GM18508 (cell line): ENCODE measurements around the gene SEC24D.

Experiments used
- ATAC-seq: cut with Tn5 transposase; IDR thresholded peaks from one replicate; pipeline ENCODE4 v1.9.1; 2021; ENCODE audit warnings: moderate number of reproducible peaks; ENCODE audit not compliant: insufficient read depth, unreplicated experiment

SEC24D gene

DNA sequence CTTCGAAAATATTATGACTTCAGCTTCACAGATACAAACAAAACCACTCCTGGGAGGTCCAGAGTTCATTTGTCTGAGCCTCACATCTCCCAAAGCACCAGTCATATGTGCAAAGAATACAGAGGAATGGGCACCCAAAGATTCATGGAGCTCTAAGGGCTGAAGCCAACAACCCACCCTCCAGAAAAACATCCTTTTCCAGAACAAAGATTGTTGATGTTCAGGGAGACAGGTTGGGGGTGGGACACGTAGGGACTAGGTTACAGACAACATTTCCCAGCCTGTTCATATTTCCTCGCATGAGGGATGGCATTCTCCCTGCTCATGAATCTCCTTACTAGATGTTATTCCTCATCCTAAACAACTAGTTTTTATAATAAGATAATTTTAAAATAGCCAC is 79.5 kb downstream of the SEC24D start:
- ATAC-seq, result no peak

DNA sequence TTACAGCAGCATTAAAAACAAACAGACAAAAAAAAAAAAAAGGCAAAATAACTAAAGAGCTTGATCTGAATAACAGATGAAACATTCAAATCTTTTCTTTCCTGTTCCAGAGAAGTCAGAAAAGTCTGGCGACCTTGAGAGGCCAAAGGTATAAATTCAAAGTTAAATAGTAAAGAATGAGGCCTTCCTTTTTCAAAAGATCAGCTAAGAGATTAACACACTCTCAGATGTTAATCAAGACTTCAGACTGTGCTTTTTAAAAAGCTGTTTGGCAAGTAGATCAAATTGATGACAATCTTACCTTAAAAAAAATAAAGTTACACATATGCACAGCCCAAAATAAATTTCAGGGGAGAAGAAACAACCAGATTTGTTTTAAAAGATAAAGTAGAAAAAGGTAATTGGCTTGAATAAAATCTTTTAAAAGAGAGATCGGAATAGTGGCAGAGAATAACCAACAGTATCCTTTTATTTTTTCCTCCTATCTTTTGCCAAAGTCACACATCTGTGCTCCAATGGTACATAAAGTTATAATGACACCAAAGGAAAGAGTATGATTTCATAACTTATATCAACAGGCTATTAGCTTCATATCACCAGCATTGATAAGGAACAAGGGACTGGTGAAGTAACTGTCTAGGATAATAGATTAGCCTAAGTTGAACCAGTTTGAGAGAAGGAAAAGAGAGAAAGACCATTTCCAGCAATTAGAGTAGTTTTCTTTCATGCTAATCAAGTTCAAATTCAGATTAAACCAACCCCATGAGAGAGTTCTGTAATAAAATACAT is 80.3 kb downstream of the SEC24D start:
- ATAC-seq, result no peak

DNA sequence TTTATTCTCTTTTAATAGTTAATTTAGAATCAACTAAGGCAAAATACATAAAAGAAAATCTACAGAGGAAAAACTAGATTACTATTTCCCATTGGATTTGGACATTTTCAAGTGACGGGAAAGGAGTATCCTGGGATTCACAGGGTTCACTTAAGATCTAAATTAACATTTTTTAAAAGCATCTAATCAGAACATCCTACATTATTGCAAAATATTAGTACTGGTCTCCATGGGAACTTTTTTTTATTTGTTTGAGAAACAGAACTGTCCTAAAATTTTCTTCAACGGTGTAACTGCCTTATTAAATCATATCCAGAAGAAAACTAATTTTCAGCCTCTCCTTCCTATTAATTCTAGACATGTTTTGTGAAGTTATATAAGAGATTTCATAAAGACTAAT is 81.0 kb downstream of the SEC24D start:
- ATAC-seq, result no peak

DNA sequence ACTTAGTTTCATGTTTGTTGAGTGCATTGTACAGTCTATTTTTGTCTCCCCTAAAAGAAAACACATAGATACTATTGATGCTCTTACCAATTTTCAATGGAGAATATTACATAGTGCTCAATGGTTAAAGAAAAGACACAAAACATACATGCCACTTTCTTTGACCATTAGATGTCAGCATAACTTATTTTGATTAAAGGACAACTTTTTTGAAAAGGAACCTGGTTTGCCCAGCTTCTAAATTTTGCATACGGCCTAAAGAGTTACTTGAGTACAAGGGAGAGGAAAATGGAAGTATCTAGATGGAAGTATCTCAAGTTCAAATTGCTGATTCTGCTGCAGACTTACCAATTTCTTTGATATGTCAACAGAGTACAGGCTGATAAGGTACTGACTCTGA is 82.2 kb downstream of the SEC24D start:
- no peak for ATAC-seq

DNA sequence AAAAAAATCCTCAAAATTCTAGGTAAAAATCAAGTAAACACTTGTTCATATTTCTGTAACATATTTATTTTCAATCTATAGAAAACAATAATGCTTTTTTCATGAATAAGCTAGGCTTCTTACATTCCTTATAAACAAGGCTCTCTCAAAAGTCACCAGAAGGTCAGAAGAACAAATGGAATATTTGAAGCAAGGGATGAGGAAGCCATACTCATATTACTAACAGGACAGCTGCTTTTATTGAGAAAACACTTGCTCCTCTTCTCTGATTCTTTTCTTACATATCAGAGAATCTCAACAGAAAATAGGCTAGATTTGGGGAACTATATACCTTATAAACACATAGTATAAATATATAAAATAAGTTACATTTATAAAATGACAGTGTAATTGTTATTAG is 82.8 kb downstream of the SEC24D start:
- no peak for ATAC-seq

DNA sequence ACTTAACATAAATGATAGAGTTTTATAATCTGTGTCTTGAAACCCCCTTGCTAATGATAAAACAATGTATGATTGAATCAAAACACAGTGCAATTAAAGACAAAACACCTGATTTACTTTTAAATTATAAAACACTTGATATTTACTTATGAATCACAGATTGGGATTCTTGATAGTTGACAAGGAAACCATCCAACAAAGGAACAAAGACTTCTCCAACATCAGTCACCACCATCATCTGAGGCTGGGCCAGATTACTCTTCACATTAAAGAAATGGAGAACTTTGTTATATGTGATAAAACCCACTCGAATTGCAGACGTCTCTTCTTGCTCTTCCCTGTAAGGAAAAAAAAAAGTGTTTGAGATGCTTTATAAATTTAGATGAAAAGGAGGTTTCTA is 83.4 kb downstream of the SEC24D start:
- ATAC-seq, result no peak

DNA sequence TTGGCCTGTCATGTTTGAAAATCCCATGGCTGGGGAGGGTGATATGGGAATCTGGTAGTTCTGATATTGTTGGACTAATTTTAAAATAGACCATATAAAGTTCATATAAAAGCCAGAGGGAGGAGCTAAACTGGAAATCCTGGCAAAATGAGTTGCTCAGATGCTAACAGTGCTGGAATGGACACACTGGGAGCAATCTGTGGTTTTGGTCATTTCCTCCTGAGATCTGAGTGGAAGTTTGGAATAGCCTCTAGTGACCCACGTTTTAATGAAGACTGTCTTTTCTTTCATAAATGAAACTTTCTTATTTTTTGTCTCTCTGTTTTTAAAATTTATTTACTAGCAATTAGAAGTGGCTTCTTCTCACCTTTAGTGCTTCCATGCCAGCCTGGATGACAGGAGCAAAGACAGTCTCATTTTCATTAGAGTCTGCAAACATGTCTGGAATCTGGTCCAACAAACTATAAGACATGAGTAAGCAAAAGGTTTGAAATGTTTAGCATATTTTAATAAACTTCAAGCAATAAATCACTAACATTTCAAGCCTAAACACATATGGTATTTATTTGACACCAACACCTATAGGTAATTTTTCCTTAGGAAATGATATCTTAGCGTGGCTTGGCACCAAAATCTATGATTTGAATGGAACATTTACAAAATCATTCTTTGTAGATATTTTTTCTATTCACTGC is 84.2 kb downstream of the SEC24D start:
- ATAC-seq, result no peak

DNA sequence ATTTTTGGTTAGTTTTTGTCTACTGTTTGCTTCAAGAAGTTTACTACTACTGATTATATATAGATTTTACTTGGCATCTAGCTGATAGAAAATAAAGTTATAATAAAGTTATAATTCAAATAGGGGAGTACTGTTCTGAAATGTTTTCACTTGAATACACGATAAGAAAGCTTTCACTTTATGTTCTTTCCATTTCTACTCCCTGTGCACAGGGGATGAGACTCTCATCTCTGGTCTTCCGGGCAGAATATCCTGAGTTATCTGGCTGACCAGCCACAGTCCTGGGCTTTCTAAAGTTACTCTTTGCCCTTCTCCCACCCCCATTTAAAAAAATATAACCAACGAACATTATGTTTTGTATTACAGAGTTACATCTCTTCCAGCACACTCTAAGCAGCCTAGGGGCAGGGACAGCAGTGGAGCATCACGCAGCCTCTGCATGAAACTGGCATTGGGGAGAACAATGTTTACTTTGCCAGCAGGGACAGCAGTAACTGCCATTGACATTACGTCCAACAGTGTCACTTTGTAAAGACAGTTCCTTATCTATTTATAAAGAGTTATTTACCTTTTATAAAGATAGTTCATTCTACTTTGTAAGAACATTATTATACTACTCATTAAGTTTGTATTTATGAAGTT is 86.5 kb downstream of the SEC24D start:
- no peak for ATAC-seq

DNA sequence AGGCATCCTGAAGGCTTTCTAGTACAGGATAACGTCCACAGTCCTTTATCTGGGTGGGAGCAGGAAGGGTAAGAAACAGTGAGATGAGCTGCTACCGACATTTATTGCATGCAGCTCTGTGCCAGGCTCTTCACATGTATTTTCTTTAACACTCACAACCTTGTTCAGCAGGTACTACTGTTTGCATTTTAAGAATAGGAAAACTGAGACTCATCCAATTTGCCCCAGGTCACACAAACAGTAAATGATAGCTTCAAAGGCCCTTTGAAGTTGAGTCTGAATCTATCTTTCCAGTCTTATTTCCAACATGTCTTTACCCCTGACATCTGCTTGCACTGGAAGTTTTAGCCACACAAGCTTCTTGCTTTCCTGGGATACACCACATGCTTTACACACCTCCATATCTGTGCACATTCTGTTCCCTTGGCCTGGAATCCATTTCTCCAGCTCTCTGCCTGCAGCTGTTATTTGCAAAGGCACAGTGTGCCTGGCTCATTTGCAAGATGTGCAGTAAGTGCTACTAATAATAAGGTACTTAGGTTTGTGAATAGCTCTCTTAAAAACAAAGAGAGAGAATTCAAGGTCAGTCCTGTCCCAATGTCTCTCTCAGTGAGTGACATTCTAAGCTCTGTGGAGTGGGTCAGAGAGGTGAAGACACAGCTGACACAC is 89.5 kb downstream of the SEC24D start:
- no peak for ATAC-seq

DNA sequence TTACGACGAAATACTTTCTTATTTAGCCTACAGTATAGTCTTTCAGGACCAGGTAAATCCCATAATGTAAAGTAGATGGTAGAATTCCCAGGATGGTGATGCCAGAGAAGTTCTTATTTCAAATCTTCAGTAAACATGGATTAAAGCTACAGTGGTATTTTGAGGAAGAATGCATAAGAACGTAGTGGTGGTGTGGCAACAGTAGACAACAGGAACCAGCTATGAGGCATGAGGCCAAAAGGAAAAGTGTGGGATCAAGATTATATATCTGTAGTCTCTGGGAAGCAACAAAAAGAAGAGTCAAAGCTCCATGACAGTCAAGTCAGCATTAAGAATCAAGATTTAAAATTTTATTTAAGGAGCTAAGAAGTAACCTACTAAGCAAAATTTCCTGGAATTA is 90.6 kb downstream of the SEC24D start:
- ATAC-seq, result no peak

DNA sequence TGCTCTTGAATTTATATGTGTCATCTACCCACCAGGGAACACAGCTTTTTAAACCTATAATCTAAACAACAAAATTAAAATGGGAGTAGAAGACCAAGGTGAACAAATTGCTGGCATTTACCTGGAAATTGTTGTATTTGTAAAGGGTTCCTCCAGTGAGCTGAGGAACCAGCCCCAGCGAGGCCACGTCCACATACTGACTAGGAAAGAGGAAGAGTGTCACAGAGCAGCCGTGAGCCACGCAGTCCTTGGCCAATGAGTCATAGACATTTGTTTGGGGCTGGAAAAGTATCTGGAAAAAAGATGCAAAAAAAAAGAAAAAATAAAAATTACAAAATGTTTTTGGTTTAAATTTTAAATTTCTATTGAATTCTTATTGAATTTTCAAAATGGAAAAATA is 92.1 kb downstream of the SEC24D start:
- no peak for ATAC-seq

DNA sequence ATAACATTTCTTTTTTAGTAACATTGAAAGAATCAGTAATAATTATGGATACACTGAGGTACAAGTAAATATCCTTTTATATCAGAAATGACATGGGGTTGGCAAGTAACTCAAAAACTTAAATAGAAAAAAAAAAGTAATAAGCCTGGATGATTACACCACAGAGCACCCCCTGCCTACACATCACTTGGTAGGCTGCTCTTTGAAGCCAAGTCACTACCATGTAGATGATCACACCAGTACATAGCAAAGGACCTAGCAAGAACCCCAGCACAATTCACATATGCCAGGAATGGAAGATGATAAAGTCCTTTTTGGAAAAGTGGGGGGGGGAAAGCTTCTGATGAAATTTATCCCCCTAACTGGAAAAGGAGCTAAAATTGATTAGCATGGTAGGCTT is 93.9 kb downstream of the SEC24D start:
- ATAC-seq, result no peak

DNA sequence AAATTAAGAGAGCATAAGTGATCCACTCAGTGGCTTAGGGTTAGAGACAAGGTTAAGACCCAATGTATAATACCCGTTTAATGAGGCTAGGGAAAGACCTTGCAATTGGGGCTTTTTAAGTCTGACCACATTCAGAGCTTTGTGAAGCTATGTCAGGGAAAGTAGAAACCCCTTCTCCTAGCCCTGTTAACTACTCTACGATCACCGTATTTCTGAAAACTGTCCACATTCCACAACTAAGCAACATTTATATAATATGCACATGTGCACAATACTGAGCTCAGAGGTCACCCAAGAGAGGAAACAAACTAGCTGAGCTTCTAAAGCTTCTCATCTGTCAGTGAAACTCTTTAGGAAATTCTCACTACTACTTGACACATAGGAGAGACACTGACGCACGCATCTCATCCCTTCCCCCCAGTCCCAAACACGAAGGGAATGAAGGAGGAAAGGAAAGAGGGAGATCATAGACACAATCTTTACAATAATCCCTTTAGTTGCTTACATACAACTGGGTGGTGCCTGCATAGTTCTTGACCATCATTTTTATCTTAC is 94.5 kb downstream of the SEC24D start:
- ATAC-seq, result no peak

DNA sequence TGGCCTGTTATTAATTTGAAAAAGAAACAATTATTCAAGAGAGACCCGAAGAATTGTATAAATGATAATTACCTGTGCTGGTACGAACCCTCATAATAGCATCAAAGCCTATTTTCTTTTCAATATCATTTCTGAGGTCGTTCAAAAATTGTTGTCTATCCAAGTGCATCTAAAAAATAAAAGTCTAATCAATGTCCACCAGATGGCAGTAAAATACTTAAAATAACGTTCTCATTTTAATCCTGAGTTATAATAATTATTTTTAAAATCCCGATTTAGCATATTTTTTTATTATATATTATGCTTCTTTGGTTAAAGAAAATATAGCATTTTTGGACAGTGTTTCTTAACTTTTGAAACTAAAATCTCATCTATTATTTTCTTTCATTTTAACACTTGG is 95.1 kb downstream of the SEC24D start:
- ATAC-seq, result no peak

DNA sequence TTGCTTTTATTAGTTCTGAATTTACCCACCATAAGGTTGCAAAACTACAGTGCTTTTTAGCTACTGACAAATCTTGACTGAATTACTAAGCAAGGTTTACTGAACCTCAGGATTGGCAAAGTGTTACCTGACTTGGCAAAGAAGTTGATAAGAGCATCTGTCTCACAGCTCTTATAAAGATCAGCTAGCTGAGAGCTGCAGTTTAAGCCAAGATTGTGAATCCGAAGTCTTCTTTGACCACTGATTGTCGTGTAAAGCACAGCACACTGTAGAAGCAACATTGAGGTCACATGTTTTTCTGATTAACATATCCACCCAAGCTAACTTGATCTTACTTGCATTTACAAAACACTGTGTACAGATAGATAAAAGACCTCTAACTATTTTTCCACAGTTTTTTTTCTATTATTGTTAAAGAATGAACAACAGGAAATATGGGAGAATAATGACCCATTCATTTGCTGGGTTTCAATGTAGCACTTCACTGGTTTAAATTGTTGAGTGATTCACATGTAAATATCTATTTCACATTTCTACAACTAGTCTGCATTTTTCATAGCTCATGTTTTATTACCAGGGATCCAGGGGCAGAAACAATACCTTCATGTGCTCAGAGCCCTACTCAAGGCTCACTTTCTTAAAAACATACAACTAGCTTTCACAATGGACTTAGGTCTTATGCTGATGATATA is 96.8 kb downstream of the SEC24D start:
- no peak for ATAC-seq

DNA sequence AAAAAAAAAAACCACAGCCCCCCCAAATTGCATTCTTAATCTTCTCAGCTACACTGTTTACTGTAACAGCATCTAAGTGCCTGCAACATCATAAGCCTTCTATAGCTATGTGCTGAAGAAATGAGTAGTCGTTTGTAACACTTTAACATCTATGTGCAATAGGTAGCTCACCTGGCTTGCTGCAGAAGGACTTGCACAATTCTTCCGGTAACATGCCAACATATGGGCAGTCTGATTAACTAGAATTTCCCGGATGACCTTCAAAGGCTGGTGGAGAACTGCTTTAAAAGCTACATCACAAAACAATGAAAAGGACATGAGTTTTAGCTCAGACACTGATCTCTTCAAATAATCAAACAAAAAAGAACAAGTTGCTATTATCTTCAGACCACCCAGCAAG is 97.8 kb downstream of the SEC24D start:
- no peak for ATAC-seq

DNA sequence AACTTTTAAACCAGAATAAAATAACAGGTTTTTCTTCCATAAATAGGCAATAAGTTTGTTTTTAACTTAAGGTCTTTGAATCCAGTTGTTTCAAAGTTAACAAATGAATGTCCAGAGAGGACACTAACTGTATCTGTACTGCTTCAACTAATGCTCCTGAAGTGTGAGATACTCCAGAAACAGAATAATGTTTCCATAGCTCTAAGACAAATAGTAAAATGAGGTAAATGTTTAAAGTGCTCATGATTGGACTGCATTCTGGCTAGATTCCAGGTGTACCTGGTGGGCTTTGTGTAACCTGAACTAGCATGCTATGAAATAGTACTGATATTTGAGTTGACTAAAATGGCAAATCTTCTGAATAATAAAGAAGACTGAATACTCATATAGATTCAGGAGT is 99.0 kb downstream of the SEC24D start:
- no peak for ATAC-seq

DNA sequence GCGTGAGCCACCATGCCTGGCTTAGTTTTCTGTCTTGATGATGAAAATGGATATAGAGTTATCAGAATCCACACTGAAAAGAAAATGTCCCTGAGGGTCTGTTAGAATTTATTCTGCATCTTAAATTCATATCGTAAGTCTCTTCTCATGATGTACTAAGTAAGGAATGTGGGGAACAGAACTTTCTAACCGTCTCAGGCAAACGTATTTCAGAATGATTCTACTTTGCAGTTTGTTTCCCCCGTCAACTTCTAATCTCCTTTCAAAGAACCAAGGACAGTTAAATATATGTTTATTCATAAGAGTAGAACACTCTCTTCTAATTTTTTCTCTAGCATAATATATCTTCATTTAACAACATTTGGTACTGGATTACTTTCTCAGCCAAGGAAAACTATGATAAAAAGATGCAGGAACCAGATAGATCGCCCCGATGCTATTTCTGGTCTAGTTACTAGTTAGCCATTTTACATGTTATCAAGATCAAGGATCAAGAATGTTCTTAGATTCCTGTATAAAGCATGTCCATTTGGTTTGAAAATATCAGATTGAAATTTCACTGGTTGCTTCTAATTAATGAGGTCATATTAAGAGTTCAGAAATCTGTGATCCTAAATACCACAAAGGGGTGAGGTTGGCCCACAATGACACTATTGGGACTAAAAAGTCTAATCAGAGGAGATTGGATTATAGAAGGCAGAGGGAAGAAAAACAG is 101.3 kb downstream of the SEC24D start:
- no peak for ATAC-seq

DNA sequence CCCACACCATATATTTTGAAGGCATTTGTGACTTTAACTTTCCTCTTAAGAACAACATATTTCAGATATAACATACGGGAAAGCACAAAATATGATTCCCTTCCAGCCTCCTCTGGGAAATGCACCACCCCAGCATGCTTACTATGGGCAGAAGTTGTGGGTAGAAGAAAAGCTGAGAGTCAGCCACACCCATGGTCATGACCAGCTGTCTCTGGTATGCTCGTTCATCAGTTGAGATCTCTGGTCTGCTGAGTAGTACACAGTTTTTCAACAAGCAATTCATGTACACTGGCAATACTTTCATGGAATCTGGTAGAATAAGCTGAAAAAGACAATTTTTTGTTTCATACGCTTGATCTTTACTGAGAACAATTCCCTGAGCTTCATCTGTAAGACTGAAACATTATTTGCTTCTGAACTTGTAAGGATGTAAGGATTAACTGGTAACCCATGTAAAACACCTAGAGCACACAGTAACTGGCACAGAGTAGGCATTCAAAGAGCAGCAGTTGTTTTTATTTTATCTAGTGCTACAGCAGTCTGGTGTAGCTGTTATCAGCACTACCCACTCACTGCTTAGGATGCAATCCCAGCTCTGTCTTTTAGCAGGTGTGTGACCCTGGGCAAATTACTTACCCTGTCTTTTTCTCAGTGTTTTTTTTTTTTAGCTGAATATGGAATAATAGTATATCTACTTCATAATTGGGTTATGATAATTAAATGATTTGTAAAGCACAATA is 103.2 kb downstream of the SEC24D start:
- no peak for ATAC-seq
